ENCODE measurements around the gene LRFN2. TPM values are rescaled to one million over a fixed set of nuclear protein-coding genes. Genes with fewer than 3 reads are reported as not detected.
A peak's percentile ranks its signal among the peaks of the same experiment; 100 is the strongest.

LRFN2 gene
- not detected for polyA plus RNA-seq (2013, experiment 1 of 2)
- 0.10 TPM for polyA plus RNA-seq (2013, experiment 2 of 2)

- Histone ChIP-seq H3K4me1 (ENCODE audit: control insufficient read depth, insufficient read depth, low read length, poor library complexity, severe bottlenecking) (peaks cover 7% of the 10 kb centered on the region), H3K36me3 (ENCODE audit: control insufficient read depth, insufficient read depth, low read length) (no peaks in the 10 kb centered on the region), H3K9me3 (ENCODE audit: control insufficient read depth, low read length) (no peaks in the 10 kb centered on the region), H3K4me3 (ENCODE audit: extremely low read depth, insufficient read depth, low read length, poor library complexity, severe bottlenecking) (peak within 1 kb of the TSS; percentile 47), H3K27ac (ENCODE audit: low read depth, low read length, severe bottlenecking) (no peak within 1 kb of the TSS)
- 0 to 1% methylated on average over 46 to 63 of the region's 89 CpGs for WGBS, 2 experiments (ENCODE audit: insufficient coverage in 2 of 2)
Measured at GRCh38 chr6:40587240-40588069, at the start of gene LRFN2. LRFN2 (minus strand) TSS chr6:40587364.

GRCh38 chr6:40634429-40634828, 47.3 kb upstream of the LRFN2 start:
- no peaks in the 10 kb centered on the region for H3K9me3 ChIP-seq (ENCODE audit: control insufficient read depth, low read length)
- WGBS, 2 experiments (ENCODE audit: insufficient coverage in 2 of 2), result 60 to 93% methylated on average over 1 to 3 of the region's 3 CpGs

GRCh38 chr6:40631744-40632143, 44.6 kb upstream of the LRFN2 start:
- Histone ChIP-seq H3K36me3 (ENCODE audit: control insufficient read depth, insufficient read depth, low read length) (no peaks in the 10 kb centered on the region), H3K4me3 (ENCODE audit: extremely low read depth, insufficient read depth, low read length, poor library complexity, severe bottlenecking) (no peak overlapping the region), H3K4me1 (ENCODE audit: control insufficient read depth, insufficient read depth, low read length, poor library complexity, severe bottlenecking) (peaks cover 4% of the 10 kb centered on the region), H3K27ac (ENCODE audit: low read depth, low read length, severe bottlenecking) (no peak overlapping the region), H3K9me3 (ENCODE audit: control insufficient read depth, low read length) (no peaks in the 10 kb centered on the region)
- WGBS, 2 experiments (ENCODE audit: insufficient coverage in 2 of 2), result 89 to 96% methylated on average over 6 of the region's 7 CpGs

More at GRCh38 chr6:40634429-40634828, 47.3 kb upstream of the LRFN2 start:
- H3K4me1 ChIP-seq (ENCODE audit: control insufficient read depth, insufficient read depth, low read length, poor library complexity, severe bottlenecking), result no peaks in the 10 kb centered on the region
- no peak overlapping the region for H3K4me3 ChIP-seq (ENCODE audit: extremely low read depth, insufficient read depth, low read length, poor library complexity, severe bottlenecking)
- H3K27ac ChIP-seq (ENCODE audit: low read depth, low read length, severe bottlenecking), result no peak overlapping the region
- H3K36me3 ChIP-seq (ENCODE audit: control insufficient read depth, insufficient read depth, low read length), result no peaks in the 10 kb centered on the region

GRCh38 chr6:40630488-40630887, 43.3 kb upstream of the LRFN2 start:
- 82 to 83% methylated on average over 4 to 5 of the region's 5 CpGs for WGBS, 2 experiments (ENCODE audit: insufficient coverage in 2 of 2)
- Histone ChIP-seq H3K4me3 (ENCODE audit: extremely low read depth, insufficient read depth, low read length, poor library complexity, severe bottlenecking) (no peak overlapping the region), H3K4me1 (ENCODE audit: control insufficient read depth, insufficient read depth, low read length, poor library complexity, severe bottlenecking) (peaks cover 4% of the 10 kb centered on the region)

GRCh38 chr6:40630051-40630450, 42.9 kb upstream of the LRFN2 start:
- WGBS, 2 experiments (ENCODE audit: insufficient coverage in 2 of 2), result 81 to 90% methylated on average over 3 of the region's 6 CpGs
- Histone ChIP-seq H3K36me3 (ENCODE audit: control insufficient read depth, insufficient read depth, low read length) (no peaks in the 10 kb centered on the region), H3K4me3 (ENCODE audit: extremely low read depth, insufficient read depth, low read length, poor library complexity, severe bottlenecking) (no peak overlapping the region), H3K4me1 (ENCODE audit: control insufficient read depth, insufficient read depth, low read length, poor library complexity, severe bottlenecking) (peaks cover 4% of the 10 kb centered on the region), H3K9me3 (ENCODE audit: control insufficient read depth, low read length) (no peaks in the 10 kb centered on the region), H3K27ac (ENCODE audit: low read depth, low read length, severe bottlenecking) (no peak overlapping the region)

More at GRCh38 chr6:40630488-40630887, 43.3 kb upstream of the LRFN2 start:
- no peaks in the 10 kb centered on the region for H3K9me3 ChIP-seq (ENCODE audit: control insufficient read depth, low read length)
- H3K36me3 ChIP-seq (ENCODE audit: control insufficient read depth, insufficient read depth, low read length), result no peaks in the 10 kb centered on the region
- H3K27ac ChIP-seq (ENCODE audit: low read depth, low read length, severe bottlenecking), result no peak overlapping the region

GRCh38 chr6:40629463-40629862, 42.3 kb upstream of the LRFN2 start:
- WGBS, 2 experiments (ENCODE audit: insufficient coverage in 2 of 2), result 90 to 93% methylated on average over 2 to 5 of the region's 6 CpGs
- Histone ChIP-seq H3K27ac (ENCODE audit: low read depth, low read length, severe bottlenecking) (no peak overlapping the region), H3K9me3 (ENCODE audit: control insufficient read depth, low read length) (no peaks in the 10 kb centered on the region), H3K4me3 (ENCODE audit: extremely low read depth, insufficient read depth, low read length, poor library complexity, severe bottlenecking) (no peak overlapping the region), H3K4me1 (ENCODE audit: control insufficient read depth, insufficient read depth, low read length, poor library complexity, severe bottlenecking) (peaks cover 4% of the 10 kb centered on the region), H3K36me3 (ENCODE audit: control insufficient read depth, insufficient read depth, low read length) (no peaks in the 10 kb centered on the region)

GRCh38 chr6:40627316-40627715, 40.2 kb upstream of the LRFN2 start:
- Histone ChIP-seq H3K36me3 (ENCODE audit: control insufficient read depth, insufficient read depth, low read length) (no peaks in the 10 kb centered on the region), H3K9me3 (ENCODE audit: control insufficient read depth, low read length) (no peaks in the 10 kb centered on the region), H3K4me1 (ENCODE audit: control insufficient read depth, insufficient read depth, low read length, poor library complexity, severe bottlenecking) (peaks cover 4% of the 10 kb centered on the region), H3K4me3 (ENCODE audit: extremely low read depth, insufficient read depth, low read length, poor library complexity, severe bottlenecking) (no peak overlapping the region), H3K27ac (ENCODE audit: low read depth, low read length, severe bottlenecking) (peak overlapping the region; percentile 87)
- 69 to 76% methylated on average over 3 of the region's 3 CpGs for WGBS, 2 experiments (ENCODE audit: insufficient coverage in 2 of 2)

- Histone ChIP-seq H3K4me3 (ENCODE audit: extremely low read depth, insufficient read depth, low read length, poor library complexity, severe bottlenecking) (no peak overlapping the region), H3K36me3 (ENCODE audit: control insufficient read depth, insufficient read depth, low read length) (no peaks in the 10 kb centered on the region), H3K9me3 (ENCODE audit: control insufficient read depth, low read length) (no peaks in the 10 kb centered on the region), H3K4me1 (ENCODE audit: control insufficient read depth, insufficient read depth, low read length, poor library complexity, severe bottlenecking) (peaks cover 4% of the 10 kb centered on the region), H3K27ac (ENCODE audit: low read depth, low read length, severe bottlenecking) (peak overlapping the region; percentile 87)
- 90 to 100% methylated on average over 4 of the region's 4 CpGs for WGBS, 2 experiments (ENCODE audit: insufficient coverage in 2 of 2)
Measured at GRCh38 chr6:40626886-40627285, 39.7 kb upstream of the LRFN2 start.

GRCh38 chr6:40623932-40624331, 36.8 kb upstream of the LRFN2 start:
- 81% methylated on average over 3 of the region's 3 CpGs; no CpG with 5 or more reads in 1 of the 2 experiments for WGBS, 2 experiments (ENCODE audit: insufficient coverage in 2 of 2)
- no peak overlapping the region for H3K27ac ChIP-seq (ENCODE audit: low read depth, low read length, severe bottlenecking)
- no peak overlapping the region for H3K4me3 ChIP-seq (ENCODE audit: extremely low read depth, insufficient read depth, low read length, poor library complexity, severe bottlenecking)
- H3K9me3 ChIP-seq (ENCODE audit: control insufficient read depth, low read length), result no peaks in the 10 kb centered on the region
- H3K4me1 ChIP-seq (ENCODE audit: control insufficient read depth, insufficient read depth, low read length, poor library complexity, severe bottlenecking), result peaks cover 4% of the 10 kb centered on the region
- H3K36me3 ChIP-seq (ENCODE audit: control insufficient read depth, insufficient read depth, low read length), result no peaks in the 10 kb centered on the region

GRCh38 chr6:40623178-40623577, 36.0 kb upstream of the LRFN2 start:
- Histone ChIP-seq H3K4me1 (ENCODE audit: control insufficient read depth, insufficient read depth, low read length, poor library complexity, severe bottlenecking) (peaks cover 4% of the 10 kb centered on the region), H3K4me3 (ENCODE audit: extremely low read depth, insufficient read depth, low read length, poor library complexity, severe bottlenecking) (no peak overlapping the region), H3K36me3 (ENCODE audit: control insufficient read depth, insufficient read depth, low read length) (no peaks in the 10 kb centered on the region), H3K9me3 (ENCODE audit: control insufficient read depth, low read length) (no peaks in the 10 kb centered on the region), H3K27ac (ENCODE audit: low read depth, low read length, severe bottlenecking) (no peak overlapping the region)
- WGBS, 2 experiments (ENCODE audit: insufficient coverage in 2 of 2), result 77 to 84% methylated on average over 5 of the region's 5 CpGs
